HG03354 (cell line): ENCODE measurements around the gene HNF4A.
"Not testable (repeated sequence)": the region's sequence is repeated elsewhere in the genome, so short reads cannot be mapped to it uniquely, and the experiment has no call there.

ENCODE experiments used
- ATAC-seq: cut with Tn5 transposase; IDR thresholded peaks from one replicate; pipeline ENCODE4 v1.9.1; 2021; ENCODE audit warnings: mild to moderate bottlenecking; ENCODE audit not compliant: unreplicated experiment, poor library complexity, severe bottlenecking

Gene HNF4A

GRCh38 chr20:44459271-44459670 lies 103.8 kb downstream of the HNF4A start:
- ATAC-seq: no peak

GRCh38 chr20:44460795-44461141 lies 105.3 kb downstream of the HNF4A start:
- ATAC-seq: no peak

- ATAC-seq: no peak
Measured at GRCh38 chr20:44461142-44461802, 105.8 kb downstream of the HNF4A start.

- no peak for ATAC-seq
Measured at GRCh38 chr20:44461803-44462174, 106.3 kb downstream of the HNF4A start.

- no peak for ATAC-seq
Measured at GRCh38 chr20:44463466-44463865, 108.0 kb downstream of the HNF4A start.

- no peak for ATAC-seq
Measured at GRCh38 chr20:44464514-44464913, 109.0 kb downstream of the HNF4A start.

GRCh38 chr20:44465001-44465560 lies 109.6 kb downstream of the HNF4A start:
- ATAC-seq: no peak

- ATAC-seq: no peak
Measured at GRCh38 chr20:44467289-44467883, 111.9 kb downstream of the HNF4A start.

GRCh38 chr20:44468044-44468782 lies 112.7 kb downstream of the HNF4A start:
- ATAC-seq: no peak

- ATAC-seq: no peak
Measured at GRCh38 chr20:44470327-44470726, 114.8 kb downstream of the HNF4A start.

GRCh38 chr20:44471481-44471882 lies 116.0 kb downstream of the HNF4A start:
- no peak for ATAC-seq

- not testable (repeated sequence) for ATAC-seq
Measured at GRCh38 chr20:44472283-44472682, 116.8 kb downstream of the HNF4A start.

- no peak for ATAC-seq
Measured at GRCh38 chr20:44475372-44475693, 119.8 kb downstream of the HNF4A start.

- ATAC-seq: peak; percentile 93
Measured at GRCh38 chr20:44475694-44476560, 120.4 kb downstream of the HNF4A start, which contains the start of gene TTPAL. TSS of gene TTPAL (plus strand) at chr20:44475874. CDS start at chr20:44480000, 4,126 bp downstream.

- ATAC-seq: no peak
Measured at GRCh38 chr20:44477151-44477550, 121.7 kb downstream of the HNF4A start.

- ATAC-seq: no peak
Measured at GRCh38 chr20:44478206-44478605, 122.7 kb downstream of the HNF4A start.

- ATAC-seq: no peak
Measured at GRCh38 chr20:44479643-44480042, 124.1 kb downstream of the HNF4A start.

- ATAC-seq: no peak
Measured at GRCh38 chr20:44480097-44480496, 124.6 kb downstream of the HNF4A start.

GRCh38 chr20:44481719-44482416 lies 126.4 kb downstream of the HNF4A start:
- ATAC-seq: no peak
